ENCODE results near the gene NFIC.

NFIC gene

GRCh38 chr19:3482507-3483225, 116.3 kb downstream of the NFIC start:
- Histone ChIP-seq H3K4me1 (peaks cover 0 to 9% (median 3%) of the 10 kb centered on the region in 4 donors), H3K4me3 (no peak overlapping the region), H3K27me3 (peaks cover 3 to 62% of the 10 kb centered on the region in 2 donors), H3K9me3 (no peaks in the 10 kb centered on the region), H3K36me3 (no peaks in the 10 kb centered on the region), H3K27ac (no peak overlapping the region)
- DNase-seq = no peak
- intact Hi-C loops (cut with DNase I; ENCODE audit: low total_unique reads) = no loop called here
- no peak for TF ChIP-seq CTCF (IDR thresholded peaks at IDR 0.05)

GRCh38 chr19:3483226-3483628, 116.8 kb downstream of the NFIC start, which contains the start of gene SMIM44:
SMIM44 (minus strand) TSS chr19:3483441; CDS start chr19:3483403, 38 bp downstream.
- intact Hi-C loops (cut with DNase I; ENCODE audit: low total_unique reads) = no loop called here
- Histone ChIP-seq H3K36me3 (no peaks in the 10 kb centered on the region), H3K4me1 (peaks cover 0 to 9% (median 3%) of the 10 kb centered on the region in 4 donors), H3K4me3 (no peak within 1 kb of the TSS), H3K9me3 (no peaks in the 10 kb centered on the region), H3K27ac (no peak within 1 kb of the TSS), H3K27me3 (peaks cover 3 to 62% of the 10 kb centered on the region in 2 donors)
- no peak for DNase-seq
- no peak for TF ChIP-seq CTCF (IDR thresholded peaks at IDR 0.05)

GRCh38 chr19:3491396-3492119, 125.2 kb downstream of the NFIC start:
- Histone ChIP-seq H3K4me3 (no peak overlapping the region), H3K4me1 (no peaks in the 10 kb centered on the region), H3K27ac (no peak overlapping the region), H3K27me3 (peaks cover 0 to 2% of the 10 kb centered on the region in 2 donors), H3K36me3 (peaks cover 35 to 64% (median 61%) of the 10 kb centered on the region in 3 donors), H3K9me3 (no peaks in the 10 kb centered on the region)
- intact Hi-C loops (cut with DNase I; ENCODE audit: low total_unique reads) = no loop called here
- TF ChIP-seq CTCF (IDR thresholded peaks at IDR 0.05) = no peak
- no peak for DNase-seq

GRCh38 chr19:3492131-3492839, 125.9 kb downstream of the NFIC start:
- Histone ChIP-seq H3K27ac (no peak overlapping the region), H3K27me3 (no peaks in the 10 kb centered on the region), H3K4me1 (no peaks in the 10 kb centered on the region), H3K9me3 (no peaks in the 10 kb centered on the region), H3K36me3 (peaks cover 36 to 70% (median 63%) of the 10 kb centered on the region in 3 donors), H3K4me3 (no peak overlapping the region)
- no peak for TF ChIP-seq CTCF (IDR thresholded peaks at IDR 0.05)
- DNase-seq = no peak
- intact Hi-C loops (cut with DNase I; ENCODE audit: low total_unique reads) = no loop called here

GRCh38 chr19:3492919-3493318, 126.5 kb downstream of the NFIC start:
- no peak overlapping the region for H3K27ac ChIP-seq
- no peaks in the 10 kb centered on the region for H3K4me1 ChIP-seq
- H3K9me3 ChIP-seq = no peaks in the 10 kb centered on the region
- H3K36me3 ChIP-seq = peaks cover 36 to 70% (median 63%) of the 10 kb centered on the region in 3 donors
- H3K27me3 ChIP-seq = no peaks in the 10 kb centered on the region
- no peak for DNase-seq
- no peak overlapping the region for H3K4me3 ChIP-seq
- no peak for TF ChIP-seq CTCF (IDR thresholded peaks at IDR 0.05)
- intact Hi-C loops (cut with DNase I; ENCODE audit: low total_unique reads) = no loop called here
